ENCODE data around the gene AIRE. TPM values are rescaled to one million over a fixed set of nuclear protein-coding genes. Genes with fewer than 3 reads are reported as not detected.

AIRE gene
- total RNA-seq, 1 donor from 2014 or later = not detected

- intact Hi-C loops (cut with micrococcal nuclease) = no loop called here
- Mint-ChIP-seq H3K27ac (no peak overlapping the region), H3K27me3 (no peaks in the 10 kb centered on the region), H3K4me1 (peaks cover 3% of the 10 kb centered on the region), H3K4me3 (no peak overlapping the region), H3K9me3 (no peaks in the 10 kb centered on the region), H3K36me3 (ENCODE audit: low read depth) (peaks cover 56% of the 10 kb centered on the region)
- CTCF ChIA-PET = interaction anchor here (0.6 kb wide), 1 partner anchor 82 kb away, joined by 3 read pairs; no protein-coding TSS in a partner anchor
- DNase-seq = no peak
- POLR2A ChIA-PET = interaction anchor here (1.5 kb wide), 1 partner anchor 10 kb away, joined by 3 read pairs; no protein-coding TSS in a partner anchor
- TF ChIP-seq CTCF (IDR thresholded peaks at IDR 0.05) = no peak
- peak; percentile 49 for ATAC-seq (ENCODE audit: low read depth)
Measured at GRCh38 chr21:44310628-44311507, 25.2 kb downstream of the AIRE start.

- no peak overlapping the region for H3K27ac Mint-ChIP-seq
- intact Hi-C loops (cut with micrococcal nuclease) = no loop called here
- ATAC-seq (ENCODE audit: low read depth) (no peak), DNase-seq (no peak)
- CTCF ChIA-PET = no interaction called here
- TF ChIP-seq CTCF (IDR thresholded peaks at IDR 0.05) = no peak
- H3K4me1 Mint-ChIP-seq = peaks cover 3% of the 10 kb centered on the region
- H3K9me3 Mint-ChIP-seq = no peaks in the 10 kb centered on the region
- POLR2A ChIA-PET = no interaction called here
- H3K36me3 Mint-ChIP-seq (ENCODE audit: low read depth) = peaks cover 60% of the 10 kb centered on the region
- no peaks in the 10 kb centered on the region for H3K27me3 Mint-ChIP-seq
- no peak overlapping the region for H3K4me3 Mint-ChIP-seq
Measured at GRCh38 chr21:44312089-44312488, 26.4 kb downstream of the AIRE start.

GRCh38 chr21:44312716-44313115, 27.0 kb downstream of the AIRE start:
- POLR2A ChIA-PET = no interaction called here
- DNase-seq = no peak
- no peak overlapping the region for H3K27ac Mint-ChIP-seq
- intact Hi-C loops (cut with micrococcal nuclease) = no loop called here
- H3K9me3 Mint-ChIP-seq = no peaks in the 10 kb centered on the region
- TF ChIP-seq CTCF (IDR thresholded peaks at IDR 0.05) = no peak
- no peak for ATAC-seq (ENCODE audit: low read depth)
- no peak overlapping the region for H3K4me3 Mint-ChIP-seq
- CTCF ChIA-PET = no interaction called here
- no peaks in the 10 kb centered on the region for H3K27me3 Mint-ChIP-seq
- H3K36me3 Mint-ChIP-seq (ENCODE audit: low read depth) = peaks cover 56% of the 10 kb centered on the region
- peaks cover 3% of the 10 kb centered on the region for H3K4me1 Mint-ChIP-seq

- ATAC-seq (ENCODE audit: low read depth) = no peak
- no peaks in the 10 kb centered on the region for H3K4me1 Mint-ChIP-seq
- peaks cover 54% of the 10 kb centered on the region for H3K36me3 Mint-ChIP-seq (ENCODE audit: low read depth)
- no peaks in the 10 kb centered on the region for H3K9me3 Mint-ChIP-seq
- H3K27me3 Mint-ChIP-seq = no peaks in the 10 kb centered on the region
- no peak for DNase-seq
- intact Hi-C loops (cut with micrococcal nuclease) = no loop called here
- TF ChIP-seq CTCF (IDR thresholded peaks at IDR 0.05) = no peak
- ChIA-PET POLR2A (no interaction called here), CTCF (no interaction called here)
- H3K27ac Mint-ChIP-seq = no peak overlapping the region
- no peak overlapping the region for H3K4me3 Mint-ChIP-seq
Measured at GRCh38 chr21:44313451-44313850, 27.8 kb downstream of the AIRE start.

- intact Hi-C loops (cut with micrococcal nuclease) = no loop called here
- Mint-ChIP-seq H3K27me3 (no peaks in the 10 kb centered on the region), H3K27ac (no peak overlapping the region), H3K9me3 (no peaks in the 10 kb centered on the region), H3K4me3 (no peak overlapping the region), H3K4me1 (no peaks in the 10 kb centered on the region), H3K36me3 (ENCODE audit: low read depth) (peaks cover 57% of the 10 kb centered on the region)
- no peak for ATAC-seq (ENCODE audit: low read depth)
- ChIA-PET POLR2A (no interaction called here), CTCF (no interaction called here)
- DNase-seq = no peak
- no peak for TF ChIP-seq CTCF (IDR thresholded peaks at IDR 0.05)
Measured at GRCh38 chr21:44314128-44314527, 28.5 kb downstream of the AIRE start.
